ENCODE results near the gene MICAL2.

Gene MICAL2

GRCh38 chr11:12120031-12121008 lies 9.9 kb downstream of the MICAL2 start:
- DNase-seq: no peak

- DNase-seq: no peak
These were observed 10.6 kb downstream of the MICAL2 start for GRCh38 chr11:12121011-12121410.

- no peak for DNase-seq
These were observed 11.1 kb downstream of the MICAL2 start for GRCh38 chr11:12121517-12121916.

- DNase-seq: no peak
These were observed 11.7 kb downstream of the MICAL2 start for GRCh38 chr11:12122083-12122482.

- DNase-seq: no peak
These were observed 12.9 kb downstream of the MICAL2 start for GRCh38 chr11:12123273-12123672.

- DNase-seq: no peak
These were observed 13.4 kb downstream of the MICAL2 start for GRCh38 chr11:12123799-12124198.

- DNase-seq: no peak
These were observed 13.9 kb downstream of the MICAL2 start for GRCh38 chr11:12124306-12124705.

GRCh38 chr11:12125609-12126149 lies 15.3 kb downstream of the MICAL2 start:
- no peak for DNase-seq

GRCh38 chr11:12126344-12127019 lies 16.1 kb downstream of the MICAL2 start:
- no peak for DNase-seq

- no peak for DNase-seq
These were observed 17.0 kb downstream of the MICAL2 start for GRCh38 chr11:12127206-12127898.

GRCh38 chr11:12128301-12128751 lies 17.9 kb downstream of the MICAL2 start:
- DNase-seq: no peak

GRCh38 chr11:12129227-12129626 lies 18.8 kb downstream of the MICAL2 start:
- no peak for DNase-seq

- DNase-seq: no peak
These were observed 20.0 kb downstream of the MICAL2 start for GRCh38 chr11:12130180-12130980.

- DNase-seq: no peak
These were observed 21.8 kb downstream of the MICAL2 start for GRCh38 chr11:12131943-12132789.

- DNase-seq: no peak
These were observed 22.4 kb downstream of the MICAL2 start for GRCh38 chr11:12132790-12133145.

- DNase-seq: peak; percentile 23
These were observed 23.3 kb downstream of the MICAL2 start for GRCh38 chr11:12133547-12134235.

GRCh38 chr11:12134236-12134585 lies 23.8 kb downstream of the MICAL2 start:
- peak; percentile 45 for DNase-seq

- no peak for DNase-seq
These were observed 24.8 kb downstream of the MICAL2 start for GRCh38 chr11:12135185-12135584.

- no peak for DNase-seq
These were observed 26.8 kb downstream of the MICAL2 start for GRCh38 chr11:12137005-12137690.

All from CD4-positive, alpha-beta T cell treated with Interleukin-17A for 4 hours (primary cell).